ENCODE measurements around the gene FGF8. TPM values are rescaled to one million over a fixed set of nuclear protein-coding genes. Genes with fewer than 3 reads are reported as not detected.

FGF8 gene
- total and polyA plus RNA-seq, 2 donors (not counting 3 experiments of a cell fraction or from before 2014, with no cell fraction given), result 0.44 TPM; not detected in 1

- H3K79me2 ChIP-seq (ENCODE audit: control insufficient read depth, insufficient read depth, low read length), result peaks cover 40% of the 10 kb centered on the region
- no TSS peak for BruUV-seq (replicated peaks)
- POLR2A ChIA-PET, result no interaction called here
Measured at GRCh38 chr10:101797403-101798059, 21.6 kb upstream of the FGF8 start.

More at GRCh38 chr10:101797403-101798059, 21.6 kb upstream of the FGF8 start:
- CTCF ChIA-PET, result interaction anchor here (1.8 to 4.2 kb wide), 2 partner anchors 17 to 195 kb away, joined by 7 to 16 read pairs; no protein-coding TSS in a partner anchor
- Histone ChIP-seq H3K4me3 (replicated peaks in 1 of 3; ENCODE audit: insufficient read depth in 1 of 3, low read depth in 1 of 3, low read length in 3 of 3) (no peak overlapping the region), H3K4me2 (ENCODE audit: insufficient read depth, low read length) (no peak overlapping the region), H3K36me3 (ENCODE audit: control insufficient read depth in 2 of 2, extremely low read depth in 1 of 2, insufficient read depth in 2 of 2, low read length in 2 of 2) (peaks cover 35 to 45% of the 10 kb centered on the region in 2 experiments), H3K9ac (replicated peaks; ENCODE audit: extremely low read depth, insufficient read depth, low read length) (no peak overlapping the region), H3K27me3 (ENCODE audit: control insufficient read depth in 2 of 2, insufficient read depth in 2 of 2, low read length in 2 of 2) (no peaks in the 10 kb centered on the region), H2AFZ (ENCODE audit: low read depth, low read length) (no peak overlapping the region), H3K9me3 (replicated peaks; ENCODE audit: control insufficient read depth, insufficient read depth, low read length) (no peaks in the 10 kb centered on the region), H4K20me1 (replicated peaks; ENCODE audit: control insufficient read depth, extremely low read depth, insufficient read depth, low read length) (peaks cover 9% of the 10 kb centered on the region), H3K27ac (ENCODE audit: insufficient read depth, low read depth, low read length) (no peak overlapping the region), H3K4me1 (ENCODE audit: control insufficient read depth, extremely low read depth, insufficient read depth, low read length) (no peaks in the 10 kb centered on the region), H3K9me1 (replicated peaks; ENCODE audit: control insufficient read depth, extremely low read depth, insufficient read depth, low read length) (no peaks in the 10 kb centered on the region)
- dilution Hi-C loops (cut with MboI; ENCODE audit: extremely low pct_ligation_motif_present, low sequenced_read_pairs) (no loop called here), intact Hi-C loops (cut with micrococcal nuclease) (no loop called here)
- no peak for DNase-seq (ENCODE audit: low read depth, low spot score)
- FAIRE-seq, result no peak
- TF ChIP-seq JUN (IDR thresholded peaks at IDR 0.05; ENCODE audit: borderline replicate concordance, insufficient read depth, insufficient read length, low read depth) (no peak), GATA2 (IDR thresholded peaks at IDR 0.05; ENCODE audit: insufficient read depth, insufficient read length, low read depth, low read length) (no peak), MYC (IDR thresholded peaks at IDR 0.05; ENCODE audit: low read depth, low read length) (no peak), FOS (IDR thresholded peaks at IDR 0.05; ENCODE audit: borderline replicate concordance, insufficient read depth, low read length) (no peak), POLR2A (IDR thresholded peaks at IDR 0.05; ENCODE audit: low read depth, low read length) (no peak), EZH2 (IDR thresholded peaks at IDR 0.05; ENCODE audit: borderline replicate concordance, low read depth, low read length, severe bottlenecking) (no peak), POLR2AphosphoS5 (IDR thresholded peaks at IDR 0.05; ENCODE audit: insufficient read depth, low read depth, low read length) (no peak), CTCF (IDR thresholded peaks at IDR 0.05; ENCODE audit: extremely low read depth in 1 of 2, insufficient read depth in 1 of 2, low read depth in 1 of 2, low read length in 2 of 2) (no peak)
- TF ChIP-seq, protein P1, sequence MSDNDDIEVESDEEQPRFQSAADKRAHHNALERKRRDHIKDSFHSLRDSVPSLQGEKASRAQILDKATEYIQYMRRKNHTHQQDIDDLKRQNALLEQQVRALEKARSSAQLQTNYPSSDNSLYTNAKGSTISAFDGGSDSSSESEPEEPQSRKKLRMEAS (IDR thresholded peaks at IDR 0.05; ENCODE audit: insufficient read depth, insufficient read length), result no peak

Measured in endothelial cell of umbilical vein (primary cell).